Measurements from ENCODE around the gene JSRP1.
"Not testable (repeated sequence)": the region's sequence is repeated elsewhere in the genome, so short reads cannot be mapped to it uniquely, and the experiment has no call there.

The JSRP1 gene

DNA sequence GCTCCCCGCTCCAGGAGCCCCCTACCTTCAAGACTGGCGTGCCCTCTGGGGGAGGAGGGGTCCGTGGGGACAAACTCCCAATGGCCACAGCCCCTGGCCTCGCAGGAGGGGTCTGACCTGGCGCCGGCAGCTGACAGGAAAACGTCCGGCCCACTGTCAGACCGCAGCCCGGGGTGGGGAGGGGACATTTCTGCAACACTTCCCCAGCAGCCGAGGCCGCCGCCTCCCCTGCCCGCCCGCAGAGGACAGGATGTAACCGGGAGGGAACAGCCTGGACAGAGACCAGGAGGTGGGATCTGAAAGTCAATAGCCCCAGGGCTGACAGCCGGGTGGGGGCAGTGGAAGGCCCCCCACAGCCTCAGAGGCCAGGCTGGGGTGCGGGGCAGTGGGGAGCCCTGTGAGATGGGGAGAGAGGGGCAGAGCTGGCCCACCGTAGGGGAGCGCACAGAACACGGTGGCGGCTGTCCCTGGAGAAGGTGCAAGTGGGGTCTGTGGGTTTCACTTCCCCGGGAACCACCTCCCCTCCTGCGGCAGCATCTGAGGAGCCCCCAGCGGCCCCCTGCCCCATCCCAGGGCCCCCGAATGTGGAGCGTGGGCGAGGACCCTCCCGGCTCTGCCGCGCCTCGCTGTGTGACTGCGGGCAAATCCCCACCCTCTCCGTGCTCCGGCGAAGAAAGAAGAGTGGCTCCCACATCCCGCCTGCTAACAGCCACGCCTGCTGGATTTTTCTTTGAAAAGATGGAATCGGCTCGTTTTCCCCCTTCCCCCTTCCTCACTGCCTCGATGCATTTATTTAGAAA is 26.0 kb upstream of the JSRP1 start, which contains the start of gene PEAK3:
TSS of gene PEAK3 (minus strand) at position 114 of the 800 bp plus-strand sequence. CDS start 1,244 bp downstream, outside the sequence.
- peak; percentile 80 for DNase-seq

DNA sequence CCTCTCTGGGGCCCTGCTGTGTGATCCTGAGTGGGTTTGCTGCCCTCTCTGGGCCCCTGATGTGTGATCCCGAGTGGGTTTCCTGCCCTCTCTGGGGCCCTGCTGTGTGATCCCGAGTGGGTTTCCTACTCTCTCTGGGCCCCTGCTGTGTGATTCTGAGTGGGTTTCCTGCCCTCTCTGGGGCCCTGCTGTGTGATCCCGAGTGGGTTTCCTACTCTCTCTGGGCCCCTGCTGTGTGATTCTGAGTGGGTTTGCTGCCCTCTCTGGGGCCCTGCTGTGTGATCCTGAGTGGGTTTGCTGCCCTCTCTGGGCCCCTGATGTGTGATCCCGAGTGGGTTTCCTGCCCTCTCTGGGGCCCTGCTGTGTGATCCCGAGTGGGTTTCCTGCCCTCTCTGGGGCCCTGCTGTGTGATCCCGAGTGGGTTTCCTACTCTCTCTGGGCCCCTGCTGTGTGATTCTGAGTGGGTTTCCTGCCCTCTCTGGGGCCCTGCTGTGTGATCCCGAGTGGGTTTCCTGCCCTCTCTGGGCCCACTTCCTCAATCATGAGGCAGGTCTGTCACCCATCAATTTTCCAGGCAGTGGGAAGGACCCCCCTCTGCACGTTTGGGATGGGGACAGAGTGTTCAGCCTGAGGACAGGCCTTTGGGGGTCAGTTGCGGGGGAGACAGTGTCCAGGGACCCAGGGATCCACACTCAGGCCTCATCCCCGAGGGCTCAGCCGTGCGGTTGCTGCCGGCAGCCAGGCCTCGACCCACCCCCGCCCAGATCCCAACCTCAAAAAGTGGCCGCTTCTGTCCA is 25.2 kb upstream of the JSRP1 start:
- not testable (repeated sequence) for DNase-seq

DNA sequence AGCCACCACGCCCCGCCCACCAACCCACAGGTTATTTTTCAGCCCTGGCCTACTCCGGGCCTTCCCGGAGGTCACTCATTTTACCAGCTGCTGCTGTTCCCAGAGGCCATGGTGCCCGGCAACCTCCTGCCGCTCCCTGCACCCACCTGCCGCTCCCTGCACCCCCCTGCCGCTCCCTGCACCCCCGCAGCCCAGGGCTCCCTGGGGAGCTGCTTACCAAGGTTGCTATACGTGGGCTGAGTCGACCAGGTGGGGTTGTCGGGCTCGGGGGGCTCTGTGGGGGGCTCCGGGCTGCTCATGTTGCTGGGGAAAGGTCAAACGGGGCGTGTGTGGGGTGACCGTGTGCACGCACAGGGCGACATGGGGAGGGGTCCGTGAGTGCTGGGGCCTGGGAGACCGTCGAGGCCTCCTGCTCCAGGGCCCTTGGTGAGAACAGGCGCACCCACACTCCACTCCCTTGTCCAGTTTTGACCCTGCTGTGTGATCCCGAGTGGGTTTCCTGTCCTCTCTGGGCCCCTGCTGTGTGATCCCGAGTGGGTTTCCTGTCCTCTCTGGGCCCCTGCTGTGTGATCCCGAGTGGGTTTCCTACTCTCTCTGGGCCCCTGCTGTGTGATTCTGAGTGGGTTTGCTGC is 24.5 kb upstream of the JSRP1 start:
- DNase-seq = no peak

DNA sequence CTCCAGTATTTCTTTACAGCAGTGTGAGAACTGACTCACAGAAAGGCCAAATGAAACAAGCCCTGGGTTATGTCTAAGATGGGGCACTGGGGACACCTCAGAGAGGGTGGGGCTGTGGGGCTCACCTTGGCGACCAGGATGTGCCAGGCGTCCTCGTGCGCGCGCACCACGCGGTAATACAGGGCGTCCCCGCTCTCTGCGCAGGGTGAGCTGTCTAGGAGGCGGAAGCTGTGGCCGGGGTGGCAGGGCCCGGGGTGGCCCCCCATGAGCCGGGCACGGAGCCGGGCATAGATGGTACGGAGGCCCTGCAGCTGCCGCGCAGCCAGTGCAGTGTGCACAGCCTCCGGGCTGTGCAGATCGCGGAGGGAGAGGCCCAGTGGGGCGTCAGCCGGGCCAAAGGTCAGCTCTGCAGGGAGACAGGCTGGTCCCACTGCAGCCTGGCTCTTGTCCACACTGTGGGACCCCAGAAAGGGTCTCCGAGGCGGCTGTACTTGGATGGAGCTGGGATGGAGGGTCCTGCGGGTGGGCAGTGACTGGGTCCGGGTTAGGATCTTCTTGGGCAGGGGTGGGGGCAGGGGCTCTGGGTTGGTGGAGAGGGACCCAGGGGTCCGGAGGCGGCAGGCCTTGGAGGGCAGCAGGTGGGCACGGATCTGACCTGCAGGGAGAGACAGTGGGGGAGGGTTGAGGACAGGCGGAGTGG is 22.4 kb upstream of the JSRP1 start:
- no peak for DNase-seq

DNA sequence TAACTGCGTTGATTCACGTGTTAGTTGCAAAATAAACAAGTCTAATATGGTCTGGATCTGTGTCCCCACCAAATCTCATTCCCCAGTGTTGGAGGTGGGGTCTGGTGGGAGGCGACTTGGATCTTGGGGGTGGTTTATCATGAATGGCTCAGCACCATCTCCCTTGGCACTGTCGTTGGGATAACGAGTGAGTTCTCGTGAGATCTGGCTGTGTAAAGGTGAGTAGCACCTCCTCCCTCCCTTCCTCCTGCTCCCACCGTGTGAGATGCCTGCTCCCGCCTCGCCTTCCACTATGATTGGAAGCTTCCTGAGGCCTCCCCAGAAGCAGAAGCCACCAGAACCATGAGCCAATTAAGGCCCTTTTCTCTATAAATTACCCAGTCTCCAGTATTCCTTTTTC is 20.9 kb upstream of the JSRP1 start:
- DNase-seq = no peak

DNA sequence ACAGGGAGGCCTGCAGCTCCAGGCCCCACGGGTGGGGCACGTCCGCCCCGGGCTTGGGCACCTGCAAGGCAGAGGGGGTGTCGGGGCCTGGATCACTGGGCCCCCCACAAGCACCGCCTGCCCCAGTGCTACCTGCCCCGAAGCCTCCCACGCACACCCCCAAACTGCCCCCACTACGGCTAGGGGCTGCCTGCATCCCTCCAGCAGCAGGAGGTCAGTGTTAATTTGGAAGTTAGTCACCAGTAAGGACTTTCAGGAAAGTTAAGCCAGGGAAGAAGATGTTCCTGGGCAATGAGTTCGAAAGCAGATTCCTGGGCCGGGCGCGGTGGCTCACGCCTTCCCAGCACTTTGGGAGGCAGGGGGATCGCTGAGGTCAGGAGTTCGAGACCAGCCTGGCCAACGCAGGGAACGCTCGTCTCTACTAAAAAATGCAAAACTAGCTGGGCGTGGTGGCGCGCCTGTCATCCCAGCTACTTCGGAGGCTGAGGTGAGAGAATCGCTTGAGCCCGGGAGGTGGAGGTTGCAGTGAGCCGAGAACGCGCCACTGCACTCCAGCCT is 20.3 kb upstream of the JSRP1 start:
- no peak for DNase-seq

DNA sequence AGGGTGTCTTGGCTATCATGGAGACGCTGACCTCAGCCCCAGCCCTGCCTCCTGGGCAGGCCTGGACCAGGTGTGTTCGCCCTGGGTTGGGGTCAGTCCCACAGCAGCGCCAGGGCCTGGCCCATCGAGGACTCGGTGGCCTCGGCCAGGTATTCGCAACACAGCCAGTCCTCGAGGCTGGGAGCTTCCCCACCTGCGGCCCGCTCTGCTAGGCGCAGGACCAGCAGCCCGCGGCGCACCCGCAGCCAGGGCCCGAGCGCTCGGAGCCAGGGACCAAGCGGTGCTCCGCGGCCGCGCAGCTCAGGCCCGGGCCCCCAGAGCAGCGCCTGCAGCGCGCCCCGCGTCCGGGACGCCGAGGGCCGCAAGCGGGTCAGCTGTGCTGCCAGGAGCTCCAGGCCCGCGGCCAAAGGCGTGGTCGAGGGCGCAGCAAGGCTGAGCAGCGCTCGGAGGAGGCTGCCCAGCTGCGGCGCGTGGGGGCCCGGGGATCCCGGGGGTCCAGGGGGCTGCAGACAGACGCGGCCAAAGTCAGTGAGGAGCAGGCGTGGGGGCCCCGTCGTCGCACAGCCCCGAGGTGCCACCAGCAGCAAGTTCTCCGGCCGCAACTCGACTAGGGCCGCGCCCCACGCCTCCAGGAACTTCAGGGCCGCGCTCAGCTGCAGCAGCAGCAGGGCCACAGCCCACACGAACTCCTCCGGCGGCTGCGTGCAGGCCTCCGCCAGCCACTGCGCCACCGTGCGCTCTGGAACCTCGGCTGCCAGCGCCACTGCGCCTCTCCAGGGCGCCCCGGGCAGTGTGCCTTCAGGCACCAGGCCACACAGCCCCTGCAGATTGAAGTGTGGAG is 19.6 kb upstream of the JSRP1 start:
- DNase-seq = no peak

DNA sequence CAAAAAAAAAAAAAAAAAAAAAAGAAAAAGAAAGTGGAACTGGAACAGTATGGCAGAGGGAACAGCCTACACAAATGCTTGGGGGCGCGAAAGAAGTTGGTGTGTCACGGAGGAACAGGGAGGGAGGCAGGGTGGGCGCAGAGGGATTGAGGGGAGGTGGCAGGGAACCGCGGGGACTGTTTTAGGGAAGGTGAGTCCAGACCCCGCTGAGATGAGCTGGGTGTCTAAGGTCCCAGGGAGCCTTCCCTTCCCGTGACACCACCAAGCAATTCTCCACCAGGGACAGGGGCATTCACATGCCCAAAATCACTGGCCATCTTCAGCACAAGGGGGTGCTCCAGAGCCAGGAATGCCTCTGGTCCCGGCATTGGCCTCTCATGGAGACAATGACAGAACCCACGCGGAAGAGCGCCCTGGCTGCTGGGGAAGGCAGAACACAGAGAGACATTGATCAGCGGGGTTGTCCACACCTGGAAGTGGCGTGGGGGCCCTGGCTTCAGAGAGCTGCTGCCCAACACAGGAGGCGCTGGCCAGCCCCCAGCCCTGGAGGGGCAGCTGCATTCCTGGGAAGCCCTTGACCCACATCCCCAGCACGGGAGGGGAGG is 18.8 kb upstream of the JSRP1 start:
- DNase-seq = no peak

DNA sequence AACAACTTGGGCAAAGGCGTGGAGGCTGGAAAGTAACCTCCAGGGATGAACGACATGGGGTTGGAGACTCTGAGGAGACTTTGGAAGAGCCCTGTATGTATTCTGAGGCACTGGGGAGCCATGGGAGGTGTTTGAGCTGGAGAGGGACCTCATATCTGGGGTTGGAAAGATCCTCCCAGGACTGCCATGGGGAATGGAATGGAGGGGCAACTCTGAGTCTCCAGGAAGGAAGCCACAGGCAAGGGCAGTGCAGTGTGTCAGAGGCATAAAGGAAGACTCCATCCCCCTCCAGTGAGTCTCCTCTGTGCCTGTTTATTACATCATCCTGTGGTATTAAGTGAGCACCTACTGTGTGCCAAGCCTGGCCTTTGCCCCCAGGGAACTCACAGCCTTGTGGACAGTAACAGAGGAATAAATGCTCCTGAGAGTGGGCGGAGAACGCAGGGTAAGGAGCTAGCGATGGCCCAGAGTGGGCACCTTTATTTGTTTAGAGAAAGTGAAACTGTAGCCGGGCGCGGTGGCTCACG is 18.0 kb upstream of the JSRP1 start:
- DNase-seq = no peak

DNA sequence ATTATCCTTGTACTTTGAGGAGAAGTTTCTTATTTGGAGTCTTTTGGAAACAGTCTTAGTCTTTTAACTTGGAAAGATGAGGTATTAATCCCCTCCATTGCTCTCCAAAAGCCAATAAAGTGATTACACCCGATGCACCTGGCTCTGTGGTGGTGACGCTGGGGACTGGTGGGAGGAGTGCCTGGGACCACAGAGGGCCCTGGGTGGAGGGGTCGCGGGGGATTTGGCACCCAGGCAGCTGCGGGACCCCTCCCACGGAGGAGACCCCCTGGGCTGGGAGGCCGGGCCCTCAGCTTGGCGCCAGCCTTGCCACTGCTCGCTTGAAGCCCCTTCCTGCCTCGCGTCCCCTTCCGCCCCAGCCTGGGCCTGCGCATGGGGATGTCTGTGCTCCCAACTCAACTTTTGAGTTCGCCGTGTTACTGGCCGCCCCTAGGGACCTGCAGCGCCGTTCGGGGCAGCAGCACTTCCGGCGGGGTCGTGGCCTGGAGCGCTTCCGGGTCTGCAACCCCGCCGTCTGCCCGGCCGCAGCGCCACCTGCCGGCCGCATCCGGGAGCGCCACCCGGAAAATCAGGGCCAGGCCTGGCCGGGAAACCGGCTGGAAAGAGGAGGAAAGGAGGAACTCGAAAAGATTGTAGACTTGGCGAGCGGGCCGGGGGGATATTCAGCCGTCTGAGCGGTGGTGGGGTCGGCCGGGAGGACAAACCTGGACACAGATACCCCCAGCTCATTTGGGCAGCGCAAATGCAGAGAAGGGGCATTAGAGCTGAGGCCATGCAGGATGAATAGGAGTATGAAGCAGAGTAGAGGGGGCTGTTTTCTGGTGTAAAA is 17.4 kb upstream of the JSRP1 start:
- peak; percentile 88 for DNase-seq

DNA sequence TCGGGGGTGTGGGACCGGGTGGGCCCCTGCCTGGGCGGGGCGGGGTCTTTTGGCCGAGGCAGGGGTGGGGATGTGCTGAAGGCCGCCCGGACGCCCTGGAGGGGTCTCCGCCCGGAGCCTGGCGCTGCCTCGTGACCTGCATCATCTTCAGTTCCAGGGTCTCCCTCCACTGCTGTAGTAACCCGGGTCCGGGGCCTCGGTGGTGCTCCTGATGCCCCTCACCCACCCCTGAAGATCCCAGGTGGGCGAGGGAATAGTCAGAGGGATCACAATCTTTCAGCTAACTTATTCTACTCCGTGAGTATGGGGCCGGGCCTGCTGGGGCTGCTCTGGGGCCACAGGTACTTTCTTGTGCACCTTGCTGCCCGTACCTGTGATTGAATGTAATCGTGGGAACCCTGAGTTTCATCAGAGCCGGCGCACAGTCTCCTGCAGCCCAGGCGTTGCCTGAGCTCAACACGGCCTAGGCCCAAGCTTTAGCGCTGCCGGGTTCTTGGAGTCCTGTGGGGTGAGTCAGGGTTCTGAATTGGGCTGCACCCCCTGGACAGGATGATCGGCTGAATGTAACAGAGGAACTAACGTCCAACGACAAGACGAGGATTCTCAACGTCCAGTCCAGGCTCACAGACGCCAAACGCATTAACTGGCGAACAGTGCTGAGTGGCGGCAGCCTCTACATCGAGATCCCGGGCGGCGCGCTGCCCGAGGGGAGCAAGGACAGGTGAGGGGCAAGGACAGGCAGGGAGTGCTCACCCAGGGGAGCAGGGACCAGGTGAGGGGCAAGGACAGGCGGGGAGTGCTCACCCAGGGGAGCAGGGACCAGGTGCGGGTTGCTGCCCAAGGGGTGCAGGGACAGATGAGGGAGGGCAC is 15.3 kb upstream of the JSRP1 start:
- DNase-seq = no peak

DNA sequence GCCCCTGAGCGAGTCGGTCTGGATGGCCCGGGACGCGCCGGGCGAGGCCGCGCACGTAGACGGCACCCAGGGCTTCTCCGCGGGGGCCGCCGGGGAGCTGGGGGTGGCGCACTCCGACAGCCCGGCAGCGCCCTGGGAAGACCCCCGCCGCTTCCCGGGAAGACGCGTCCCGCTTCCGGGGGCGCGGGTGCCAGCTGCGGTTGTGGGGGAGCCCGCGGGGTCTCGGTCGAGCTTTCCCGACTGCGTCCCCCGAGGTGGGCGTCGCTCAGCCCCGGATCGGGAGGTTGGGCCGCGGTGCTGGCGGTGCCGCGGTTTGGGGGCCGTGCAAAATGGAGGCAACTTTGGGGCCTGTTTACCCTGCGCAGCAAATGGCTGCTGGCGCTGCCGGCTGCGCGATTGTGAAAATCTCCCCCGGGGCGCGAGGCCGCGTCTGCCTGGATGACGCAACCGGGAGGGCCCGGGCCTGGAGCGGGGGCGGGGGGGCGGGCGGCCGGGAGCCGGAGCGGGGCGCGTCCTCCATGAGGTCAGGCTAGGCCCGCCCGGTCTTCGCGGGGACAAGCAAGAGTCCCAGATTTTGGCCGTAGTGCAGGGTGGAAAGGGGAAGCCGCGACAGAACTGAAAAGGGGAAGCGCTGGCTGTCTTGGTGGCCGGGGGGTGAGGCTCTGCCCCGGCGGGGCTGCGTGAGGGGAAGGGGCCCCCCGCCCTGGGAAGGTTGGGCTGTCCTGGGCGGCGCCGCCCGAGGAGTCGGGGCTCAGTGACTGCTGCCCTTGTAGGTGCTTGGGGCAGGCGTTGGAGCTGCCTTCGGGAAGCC is 14.4 kb upstream of the JSRP1 start:
- DNase-seq = peak; percentile 88

DNA sequence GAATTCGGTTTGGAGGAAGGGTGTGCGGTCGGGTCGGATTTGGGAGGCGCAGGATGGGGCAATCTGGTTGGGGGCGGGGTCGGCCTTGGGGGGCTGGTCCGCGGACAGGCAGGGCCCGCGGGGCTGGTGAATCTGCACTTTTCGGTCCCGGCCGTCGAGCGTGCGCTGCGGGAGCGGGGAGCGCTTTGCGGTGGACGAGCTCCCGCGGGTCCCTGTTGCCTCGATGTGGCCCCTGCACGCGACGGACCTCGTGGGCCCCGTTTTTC is 13.9 kb upstream of the JSRP1 start:
- DNase-seq = no peak

DNA sequence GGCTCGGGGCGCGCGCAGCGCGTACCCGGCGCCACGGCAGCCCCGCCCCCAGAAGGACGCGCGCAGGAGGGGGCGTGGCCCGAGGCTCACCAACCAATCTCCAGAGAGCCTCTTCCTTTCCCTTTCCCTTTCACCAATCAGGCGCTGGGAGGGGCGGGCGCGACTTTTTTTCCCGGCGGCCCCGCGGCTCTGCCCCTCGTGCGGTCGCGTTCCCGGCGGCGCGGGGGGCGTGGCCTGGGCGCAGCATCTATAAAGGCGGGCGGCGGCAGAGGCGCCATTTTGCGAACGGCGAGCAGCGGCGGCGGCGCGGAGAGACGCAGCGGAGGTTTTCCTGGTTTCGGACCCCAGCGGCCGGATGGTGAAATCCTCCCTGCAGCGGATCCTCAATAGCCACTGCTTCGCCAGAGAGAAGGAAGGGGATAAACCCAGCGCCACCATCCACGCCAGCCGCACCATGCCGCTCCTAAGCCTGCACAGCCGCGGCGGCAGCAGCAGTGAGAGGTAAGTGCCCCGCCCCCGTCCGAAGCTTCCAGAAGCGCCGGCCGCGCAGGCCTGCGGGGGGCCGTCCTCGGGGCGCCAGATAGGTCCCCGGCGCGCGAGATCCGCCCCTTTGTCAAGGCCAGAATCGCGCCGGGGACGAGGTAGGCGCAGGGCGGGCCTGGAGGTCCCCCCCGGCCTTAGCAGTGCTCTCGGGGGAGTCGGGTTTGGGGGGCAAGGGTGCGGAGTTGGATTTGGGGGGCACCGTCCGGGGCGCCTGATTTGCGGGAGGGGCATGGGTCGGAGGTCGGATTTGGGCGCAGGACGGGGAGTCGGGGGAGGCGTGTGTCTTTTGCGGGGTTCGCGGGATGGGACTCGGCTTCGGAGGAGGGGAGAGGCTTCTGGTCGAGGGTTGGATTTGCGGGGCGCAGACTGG is 13.3 kb upstream of the JSRP1 start:
- DNase-seq = peak; percentile 99

DNA sequence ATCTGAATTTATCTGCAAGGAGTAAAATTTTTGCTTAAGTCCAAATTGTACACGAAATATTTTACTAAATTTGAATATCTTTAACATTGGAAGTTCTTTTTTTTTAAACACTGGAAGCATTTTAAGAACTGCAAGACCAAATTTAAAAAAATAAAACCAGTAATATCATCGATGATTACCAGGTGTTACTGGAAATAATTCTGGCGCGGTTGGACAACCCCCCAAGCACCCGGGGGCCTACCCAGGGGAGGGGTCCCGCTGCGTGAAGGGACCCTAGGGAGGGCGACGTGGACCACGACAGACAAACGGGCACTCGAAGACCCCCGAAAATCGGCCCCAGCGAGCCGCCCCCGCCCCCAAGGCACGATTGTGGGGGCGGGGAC is 12.6 kb upstream of the JSRP1 start:
- DNase-seq = no peak

DNA sequence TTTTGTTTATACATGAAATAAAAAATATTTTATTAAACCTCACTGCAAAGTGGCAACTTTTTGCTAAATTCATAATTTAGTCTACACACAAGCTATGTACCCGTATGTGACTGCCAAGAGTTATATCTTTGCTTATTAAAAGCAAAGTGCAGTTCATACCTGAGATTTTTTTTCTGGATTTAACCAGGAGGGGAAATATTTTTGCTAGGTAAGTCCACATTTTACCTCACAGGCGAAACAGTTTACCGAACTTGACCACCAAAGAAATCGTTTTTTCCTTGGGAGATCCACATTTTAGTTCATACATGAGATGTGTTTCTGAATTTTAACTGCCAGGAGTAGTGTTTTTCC is 12.2 kb upstream of the JSRP1 start:
- no peak for DNase-seq

DNA sequence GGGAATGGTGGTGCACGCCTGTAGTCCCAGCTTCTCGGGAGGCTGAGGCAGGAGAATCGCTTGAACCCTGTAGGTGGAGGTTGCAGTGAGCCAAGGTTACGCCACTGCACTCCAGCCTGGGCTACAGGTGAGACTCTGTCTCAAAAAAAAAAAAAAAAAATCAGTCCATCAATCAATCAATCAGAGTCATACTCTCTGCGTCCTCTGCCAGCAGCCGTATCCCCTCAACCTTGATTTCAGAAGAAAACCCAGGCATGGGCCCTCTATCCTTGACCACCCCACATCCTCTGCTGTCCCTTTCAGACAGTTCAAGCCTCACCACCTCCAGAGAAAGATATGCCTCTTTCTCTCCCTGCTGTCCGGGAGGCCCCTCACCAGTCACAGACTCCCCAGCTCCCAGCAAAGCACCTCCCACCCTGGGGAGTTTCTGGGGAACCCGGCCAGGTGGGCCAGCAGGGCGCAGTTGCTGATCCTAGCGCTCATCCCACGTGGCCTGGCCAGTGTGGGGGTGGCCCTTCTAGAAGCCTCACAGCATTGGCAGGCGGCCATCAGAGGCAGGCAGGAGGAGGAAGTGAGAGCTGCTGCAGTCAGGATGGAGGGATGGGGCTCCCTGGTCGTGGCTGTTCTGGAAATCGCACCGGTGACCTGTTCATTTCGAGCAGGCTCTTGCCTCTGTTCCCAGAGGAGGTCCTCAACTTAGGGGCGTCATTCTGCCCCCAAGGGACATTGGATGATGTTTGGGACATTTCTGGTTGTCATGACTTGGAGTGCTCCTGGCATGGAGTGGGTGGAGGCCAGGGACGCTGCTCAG is 10.2 kb upstream of the JSRP1 start:
- DNase-seq = no peak

Data from right forelimb (tissue), 1 donor.